GM18511 (cell line): ENCODE results near the gene TNXB.
"Not testable (repeated sequence)": the region's sequence is repeated elsewhere in the genome, so short reads cannot be mapped to it uniquely, and the experiment has no call there.

ENCODE experiments used
- ATAC-seq: cut with Tn5 transposase; IDR thresholded peaks from one replicate; pipeline ENCODE4 v1.9.1; 2021; ENCODE audit warnings: mild to moderate bottlenecking, moderate library complexity; ENCODE audit not compliant: unreplicated experiment

TNXB gene

GRCh38 chr6:32043589-32044380 lies 65.4 kb downstream of the TNXB start:
- ATAC-seq = not testable (repeated sequence)

- not testable (repeated sequence) for ATAC-seq
Observed at GRCh38 chr6:32042276-32042675, 66.9 kb downstream of the TNXB start.

- ATAC-seq = not testable (repeated sequence)
Observed at GRCh38 chr6:32041385-32041784, 67.8 kb downstream of the TNXB start.

- not testable (repeated sequence) for ATAC-seq
Observed at GRCh38 chr6:32041050-32041321, 68.2 kb downstream of the TNXB start.

GRCh38 chr6:32040299-32041049 lies 68.7 kb downstream of the TNXB start:
- not testable (repeated sequence) for ATAC-seq

GRCh38 chr6:32039321-32040274 lies 69.5 kb downstream of the TNXB start:
- not testable (repeated sequence) for ATAC-seq

- ATAC-seq = not testable (repeated sequence)
Observed at GRCh38 chr6:32038878-32039277, 70.3 kb downstream of the TNXB start.

- not testable (repeated sequence) for ATAC-seq
Observed at GRCh38 chr6:32037598-32038524, 71.3 kb downstream of the TNXB start, which contains the start of gene CYP21A2. Gene CYP21A2 (plus strand): TSS chr6:32038415. CDS start chr6:32038423, 8 bp downstream.

- not testable (repeated sequence) for ATAC-seq
Observed at GRCh38 chr6:32037136-32037535, 72.0 kb downstream of the TNXB start.

- ATAC-seq = not testable (repeated sequence)
Observed at GRCh38 chr6:32035283-32036013, 73.7 kb downstream of the TNXB start.

- not testable (repeated sequence) for ATAC-seq
Observed at GRCh38 chr6:32029553-32029952, 79.6 kb downstream of the TNXB start.

- ATAC-seq = not testable (repeated sequence)
Observed at GRCh38 chr6:32028631-32029030, 80.5 kb downstream of the TNXB start.

GRCh38 chr6:32022100-32022499 lies 87.0 kb downstream of the TNXB start:
- not testable (repeated sequence) for ATAC-seq

- not testable (repeated sequence) for ATAC-seq
Observed at GRCh38 chr6:32014547-32014946, 94.6 kb downstream of the TNXB start, which contains the start of gene C4B. Gene C4B (plus strand): TSS chr6:32014795. CDS start chr6:32014846, 51 bp downstream.

GRCh38 chr6:32013738-32014137 lies 95.4 kb downstream of the TNXB start:
- ATAC-seq = not testable (repeated sequence)

- ATAC-seq = not testable (repeated sequence)
Observed at GRCh38 chr6:32012941-32013617, 96.1 kb downstream of the TNXB start.

- ATAC-seq = not testable (repeated sequence)
Observed at GRCh38 chr6:32010856-32011530, 98.1 kb downstream of the TNXB start.

- not testable (repeated sequence) for ATAC-seq
Observed at GRCh38 chr6:32009537-32009936, 99.6 kb downstream of the TNXB start.
